Endodermal cell (in vitro differentiated cells): ENCODE measurements around the gene DCBLD2. TPM values are rescaled to one million over a fixed set of nuclear protein-coding genes. Genes with fewer than 3 reads are reported as not detected.

Experiments used
- DNase-seq: peaks from one replicate; pipeline ENCODE4 v3.0.0-alpha.2; 2017
- H3K27ac ChIP-seq: 2 replicates; pipeline ENCODE4 v1.5.1; 2013; ENCODE audit warnings: mild to moderate bottlenecking, low read depth, low read length, moderate library complexity
- H3K27me3 ChIP-seq: 2 replicates; pipeline ENCODE4 v1.6.1; 2013; ENCODE audit warnings: mild to moderate bottlenecking, low read length, moderate library complexity; ENCODE audit not compliant: insufficient read depth, control insufficient read depth, poor library complexity, severe bottlenecking
- H3K36me3 ChIP-seq: 2 replicates; pipeline ENCODE4 v1.7.0; 2013; ENCODE audit warnings: mild to moderate bottlenecking, low read length, moderate library complexity; ENCODE audit not compliant: control insufficient read depth, insufficient read depth
- H3K4me1 ChIP-seq: one replicate; pipeline ENCODE4 v1.7.0; 2013; ENCODE audit warnings: low read length; ENCODE audit not compliant: control insufficient read depth, insufficient read depth
- H3K4me3 ChIP-seq: 2 replicates; pipeline ENCODE4 v1.5.1; 2013; ENCODE audit warnings: mild to moderate bottlenecking, low read length, moderate library complexity
- H3K9ac ChIP-seq: 2 replicates; pipeline ENCODE4 v1.6.1; 2013; ENCODE audit warnings: mild to moderate bottlenecking, low read length, moderate library complexity; ENCODE audit not compliant: poor library complexity, severe bottlenecking; ENCODE audit errors: extremely low read depth
- H3K9me3 ChIP-seq: 2 replicates; pipeline ENCODE4 v1.6.1; 2013; ENCODE audit warnings: mild to moderate bottlenecking, low read length, moderate library complexity; ENCODE audit not compliant: control insufficient read depth
- H3K27ac Mint-ChIP-seq: 2 replicates; pipeline ENCODE4 v1.8.0; 2020; ENCODE audit warnings: mixed read lengths
- H3K27me3 Mint-ChIP-seq: 2 replicates; pipeline ENCODE4 v1.8.0; 2021; ENCODE audit warnings: mild to moderate bottlenecking, mixed read lengths; ENCODE audit not compliant: insufficient read depth
- H3K36me3 Mint-ChIP-seq: 2 replicates; pipeline ENCODE4 v1.8.0; 2020; ENCODE audit warnings: low read depth, mixed read lengths
- H3K4me1 Mint-ChIP-seq: 2 replicates; pipeline ENCODE4 v1.8.0; 2020; ENCODE audit warnings: mixed read lengths
- H3K4me3 Mint-ChIP-seq: 2 replicates; pipeline ENCODE4 v1.8.0; 2020; ENCODE audit warnings: mild to moderate bottlenecking, moderate library complexity, mixed read lengths
- H3K9me3 Mint-ChIP-seq: 2 replicates; pipeline ENCODE4 v1.8.0; 2020; ENCODE audit warnings: mild to moderate bottlenecking, mixed read lengths
- CTCF ChIP-seq: fragments of 200-600 bp; sonication (generic); conservative IDR thresholded peaks from 2 replicates; pipeline ENCODE4 v1.5.0; 2021; ENCODE audit warnings: antibody characterized with exemption, mild to moderate bottlenecking
- WGBS, 2 experiments: methylation state at CpG; one replicate each; pipeline versions ENCODE4 v1.1.5 to v1.1.7; 2013; ENCODE audit warnings: missing lambda C conversion rate in 2 of 2, mixed read lengths in 1 of 2; ENCODE audit not compliant: insufficient coverage in 1 of 2, insufficient read length in 1 of 2; 5-methylcytosine and 5-hydroxymethylcytosine counted together
- total RNA-seq, 2 donors: library from RNA; stranded (reverse); fragmentation: NEBNext Ultra II Directional in 1 of 2; extraction: Animal tissue kit (Norgen Biotek cat#: 25700) in 1 of 2; gene quantifications; 2 replicates in 1 of 2; 3 replicates in 1 of 2; pipeline ENCODE4 v1.2.1, GENCODE V29; 2021

DCBLD2 gene
- total RNA-seq, 2 donors from 2014 or later = 70.7 to 80.9 TPM

GRCh38 chr3:98784666-98785600, 116.6 kb downstream of the DCBLD2 start:
- H3K27ac Mint-ChIP-seq = no peak overlapping the region
- Histone ChIP-seq H3K36me3 (no peaks in the 10 kb centered on the region), H3K27ac (no peak overlapping the region), H3K4me1 (no peaks in the 10 kb centered on the region), H3K9ac (no peak overlapping the region), H3K4me3 (no peak overlapping the region), H3K27me3 (no peaks in the 10 kb centered on the region), H3K9me3 (no peaks in the 10 kb centered on the region)
- WGBS, 2 experiments = 70 to 82% methylated on average over 2 of the region's 3 CpGs
- H3K36me3 Mint-ChIP-seq = peaks cover 2% of the 10 kb centered on the region
- no peaks in the 10 kb centered on the region for H3K9me3 Mint-ChIP-seq
- TF ChIP-seq CTCF = no peak
- H3K27me3 Mint-ChIP-seq = no peaks in the 10 kb centered on the region
- no peak for DNase-seq
- no peak overlapping the region for H3K4me3 Mint-ChIP-seq
- H3K4me1 Mint-ChIP-seq = peaks cover 2% of the 10 kb centered on the region

GRCh38 chr3:98784042-98784441, 117.5 kb downstream of the DCBLD2 start:
- TF ChIP-seq CTCF = no peak
- no peak for DNase-seq

GRCh38 chr3:98782824-98783500, 118.5 kb downstream of the DCBLD2 start:
- H3K27me3 Mint-ChIP-seq = no peaks in the 10 kb centered on the region
- Histone ChIP-seq H3K4me3 (no peak overlapping the region), H3K36me3 (no peaks in the 10 kb centered on the region), H3K9ac (no peak overlapping the region), H3K9me3 (no peaks in the 10 kb centered on the region), H3K27ac (no peak overlapping the region), H3K4me1 (no peaks in the 10 kb centered on the region), H3K27me3 (no peaks in the 10 kb centered on the region)
- H3K27ac Mint-ChIP-seq = no peak overlapping the region
- no peak for DNase-seq
- peaks cover 2% of the 10 kb centered on the region for H3K4me1 Mint-ChIP-seq
- no peaks in the 10 kb centered on the region for H3K9me3 Mint-ChIP-seq
- WGBS, 2 experiments = 90 to 92% methylated on average over 7 to 8 of the region's 8 CpGs
- H3K4me3 Mint-ChIP-seq = no peak overlapping the region
- no peak for TF ChIP-seq CTCF
- peaks cover 2% of the 10 kb centered on the region for H3K36me3 Mint-ChIP-seq

More at GRCh38 chr3:98784042-98784441, 117.5 kb downstream of the DCBLD2 start:
- Histone ChIP-seq H3K4me1 (no peaks in the 10 kb centered on the region), H3K27ac (no peak overlapping the region), H3K36me3 (no peaks in the 10 kb centered on the region), H3K27me3 (no peaks in the 10 kb centered on the region), H3K9ac (no peak overlapping the region), H3K4me3 (no peak overlapping the region), H3K9me3 (no peaks in the 10 kb centered on the region)
- Mint-ChIP-seq H3K9me3 (no peaks in the 10 kb centered on the region), H3K4me1 (peaks cover 2% of the 10 kb centered on the region), H3K36me3 (peaks cover 2% of the 10 kb centered on the region), H3K4me3 (no peak overlapping the region), H3K27ac (no peak overlapping the region), H3K27me3 (no peaks in the 10 kb centered on the region)
- WGBS, 2 experiments = 92 to 96% methylated on average over 4 to 5 of the region's 5 CpGs
